22Rv1 (cell line): ENCODE results near the gene PTGDR2.

Source experiments
- ZFX ChIP-seq: fragments of 450-650 bp; IDR thresholded peaks from 2 replicates; pipeline ENCODE4 v1.6.1; 2017; ENCODE audit warnings: antibody characterized with exemption, borderline replicate concordance
- TF ChIP-seq, protein P1 (sequence below): fragments of 450-650 bp; IDR thresholded peaks from 2 replicates; pipeline ENCODE4 v1.5.1; 2017; ENCODE audit warnings: mild to moderate bottlenecking

DNA sequence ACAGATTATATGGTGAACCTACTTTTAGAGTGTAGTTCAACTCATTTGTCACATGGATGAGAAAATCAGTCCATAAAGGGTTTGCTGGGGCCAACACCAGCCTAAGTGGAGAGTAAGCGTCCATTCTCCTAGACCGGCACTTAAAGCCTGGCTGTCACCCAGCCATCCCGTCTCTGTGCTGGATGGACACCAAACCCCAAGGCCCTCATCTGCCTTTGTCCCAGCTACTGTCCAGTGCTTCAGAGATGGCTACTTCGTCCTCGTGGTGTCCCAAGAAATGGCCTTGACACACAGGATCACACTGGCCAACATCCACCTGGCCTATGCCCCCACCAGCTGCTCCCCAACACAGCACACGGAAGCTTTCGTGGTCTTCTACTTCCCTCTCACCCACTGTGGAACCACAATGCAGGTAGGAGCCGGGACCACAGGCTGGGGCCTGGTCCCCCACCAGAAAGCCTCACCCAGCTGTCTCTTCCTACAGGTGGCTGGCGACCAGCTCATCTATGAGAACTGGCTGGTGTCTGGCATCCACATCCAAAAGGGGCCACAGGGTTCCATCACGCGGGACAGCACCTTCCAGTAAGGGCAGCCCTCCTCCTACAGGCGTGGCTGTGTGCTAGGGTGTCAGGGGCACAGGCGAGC is 15.1 kb upstream of the PTGDR2 start:
- TF ChIP-seq, protein P1, sequence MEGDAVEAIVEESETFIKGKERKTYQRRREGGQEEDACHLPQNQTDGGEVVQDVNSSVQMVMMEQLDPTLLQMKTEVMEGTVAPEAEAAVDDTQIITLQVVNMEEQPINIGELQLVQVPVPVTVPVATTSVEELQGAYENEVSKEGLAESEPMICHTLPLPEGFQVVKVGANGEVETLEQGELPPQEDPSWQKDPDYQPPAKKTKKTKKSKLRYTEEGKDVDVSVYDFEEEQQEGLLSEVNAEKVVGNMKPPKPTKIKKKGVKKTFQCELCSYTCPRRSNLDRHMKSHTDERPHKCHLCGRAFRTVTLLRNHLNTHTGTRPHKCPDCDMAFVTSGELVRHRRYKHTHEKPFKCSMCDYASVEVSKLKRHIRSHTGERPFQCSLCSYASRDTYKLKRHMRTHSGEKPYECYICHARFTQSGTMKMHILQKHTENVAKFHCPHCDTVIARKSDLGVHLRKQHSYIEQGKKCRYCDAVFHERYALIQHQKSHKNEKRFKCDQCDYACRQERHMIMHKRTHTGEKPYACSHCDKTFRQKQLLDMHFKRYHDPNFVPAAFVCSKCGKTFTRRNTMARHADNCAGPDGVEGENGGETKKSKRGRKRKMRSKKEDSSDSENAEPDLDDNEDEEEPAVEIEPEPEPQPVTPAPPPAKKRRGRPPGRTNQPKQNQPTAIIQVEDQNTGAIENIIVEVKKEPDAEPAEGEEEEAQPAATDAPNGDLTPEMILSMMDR = no peak
- TF ChIP-seq ZFX = no peak
